Measurements from ENCODE around the gene KCNE2.

Gene KCNE2

DNA sequence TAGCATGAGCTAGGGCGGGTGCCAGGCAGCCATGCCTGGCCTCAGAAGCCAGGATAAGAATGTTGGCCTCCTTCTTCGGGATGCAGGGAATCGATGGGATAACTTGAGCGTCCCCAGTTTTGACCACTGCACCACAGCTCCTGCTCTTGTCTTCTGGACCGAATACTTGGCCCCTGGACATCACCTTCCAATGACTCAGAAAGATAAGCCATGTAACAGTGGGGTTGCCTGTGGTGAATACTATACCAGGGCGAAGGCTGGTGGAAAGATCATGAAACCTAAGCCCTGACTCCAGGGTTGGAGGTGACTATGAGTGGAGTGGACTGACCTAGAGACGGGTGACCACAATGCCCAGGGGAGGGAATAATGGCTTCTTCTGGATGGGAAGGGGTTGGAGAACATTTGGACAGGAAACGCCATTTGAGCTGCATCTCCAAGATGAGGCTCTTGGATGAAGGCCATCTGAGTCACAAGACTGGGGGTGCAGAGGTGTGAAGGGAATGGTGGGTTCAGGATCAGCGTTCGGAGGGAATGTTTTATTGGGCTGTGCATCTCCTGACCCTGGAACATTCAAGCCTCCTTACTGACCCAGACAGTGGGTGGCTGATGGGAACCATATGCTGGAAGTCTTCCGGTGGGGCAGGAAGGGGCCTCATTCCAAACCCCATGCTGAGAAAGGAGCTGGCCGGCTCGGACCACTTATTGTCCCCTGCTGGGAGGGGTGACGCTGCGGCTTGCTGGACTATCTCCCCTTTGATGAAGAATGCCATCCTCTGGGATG lies 18.5 kb upstream of the KCNE2 start:
- TF ChIP-seq, protein P1, sequence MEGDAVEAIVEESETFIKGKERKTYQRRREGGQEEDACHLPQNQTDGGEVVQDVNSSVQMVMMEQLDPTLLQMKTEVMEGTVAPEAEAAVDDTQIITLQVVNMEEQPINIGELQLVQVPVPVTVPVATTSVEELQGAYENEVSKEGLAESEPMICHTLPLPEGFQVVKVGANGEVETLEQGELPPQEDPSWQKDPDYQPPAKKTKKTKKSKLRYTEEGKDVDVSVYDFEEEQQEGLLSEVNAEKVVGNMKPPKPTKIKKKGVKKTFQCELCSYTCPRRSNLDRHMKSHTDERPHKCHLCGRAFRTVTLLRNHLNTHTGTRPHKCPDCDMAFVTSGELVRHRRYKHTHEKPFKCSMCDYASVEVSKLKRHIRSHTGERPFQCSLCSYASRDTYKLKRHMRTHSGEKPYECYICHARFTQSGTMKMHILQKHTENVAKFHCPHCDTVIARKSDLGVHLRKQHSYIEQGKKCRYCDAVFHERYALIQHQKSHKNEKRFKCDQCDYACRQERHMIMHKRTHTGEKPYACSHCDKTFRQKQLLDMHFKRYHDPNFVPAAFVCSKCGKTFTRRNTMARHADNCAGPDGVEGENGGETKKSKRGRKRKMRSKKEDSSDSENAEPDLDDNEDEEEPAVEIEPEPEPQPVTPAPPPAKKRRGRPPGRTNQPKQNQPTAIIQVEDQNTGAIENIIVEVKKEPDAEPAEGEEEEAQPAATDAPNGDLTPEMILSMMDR (IDR thresholded peaks at IDR 0.05; ENCODE audit: insufficient read depth, low read length, poor library complexity, severe bottlenecking): no peak
- no peak for DNase-seq (ENCODE audit: extremely low read depth, insufficient read length)
- no peaks in the 10 kb centered on the region for H3K36me3 ChIP-seq (ENCODE audit: control insufficient read depth, insufficient read depth, low read length)
- H3K4me3 ChIP-seq (replicated peaks; ENCODE audit: low read depth, low read length): no peak overlapping the region
- H3K27me3 ChIP-seq (replicated peaks; ENCODE audit: control insufficient read depth, insufficient read depth, low read length): no peaks in the 10 kb centered on the region; the same call in 1 of the 2 replicates

DNA sequence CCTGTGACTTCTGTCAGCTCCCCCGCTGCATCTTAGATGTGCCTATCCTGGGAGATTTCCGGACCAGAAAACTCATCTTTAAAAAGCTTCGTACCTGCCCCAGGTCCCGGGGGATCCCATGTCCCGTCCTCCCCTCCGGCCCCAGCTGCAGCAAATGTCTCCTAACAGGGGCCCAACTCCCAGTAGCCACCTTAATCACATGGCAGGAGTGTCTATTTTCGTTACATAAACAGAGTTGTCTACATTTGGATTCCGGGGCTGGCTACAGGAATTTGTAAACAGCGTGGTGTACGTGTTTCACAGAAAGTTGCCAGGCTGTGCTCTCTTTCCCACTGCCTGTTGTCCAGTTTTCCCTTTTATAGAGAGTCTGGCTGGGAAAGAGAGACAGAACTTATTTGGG lies 17.9 kb upstream of the KCNE2 start:
- H3K27me3 ChIP-seq (replicated peaks; ENCODE audit: control insufficient read depth, insufficient read depth, low read length): no peaks in the 10 kb centered on the region; the same call in 1 of the 2 replicates
- H3K36me3 ChIP-seq (ENCODE audit: control insufficient read depth, insufficient read depth, low read length): no peaks in the 10 kb centered on the region
- no peak overlapping the region for H3K4me3 ChIP-seq (replicated peaks; ENCODE audit: low read depth, low read length)
- DNase-seq (ENCODE audit: extremely low read depth, insufficient read length): no peak
- TF ChIP-seq, protein P1 (IDR thresholded peaks at IDR 0.05; ENCODE audit: insufficient read depth, low read length, poor library complexity, severe bottlenecking): no peak

DNA sequence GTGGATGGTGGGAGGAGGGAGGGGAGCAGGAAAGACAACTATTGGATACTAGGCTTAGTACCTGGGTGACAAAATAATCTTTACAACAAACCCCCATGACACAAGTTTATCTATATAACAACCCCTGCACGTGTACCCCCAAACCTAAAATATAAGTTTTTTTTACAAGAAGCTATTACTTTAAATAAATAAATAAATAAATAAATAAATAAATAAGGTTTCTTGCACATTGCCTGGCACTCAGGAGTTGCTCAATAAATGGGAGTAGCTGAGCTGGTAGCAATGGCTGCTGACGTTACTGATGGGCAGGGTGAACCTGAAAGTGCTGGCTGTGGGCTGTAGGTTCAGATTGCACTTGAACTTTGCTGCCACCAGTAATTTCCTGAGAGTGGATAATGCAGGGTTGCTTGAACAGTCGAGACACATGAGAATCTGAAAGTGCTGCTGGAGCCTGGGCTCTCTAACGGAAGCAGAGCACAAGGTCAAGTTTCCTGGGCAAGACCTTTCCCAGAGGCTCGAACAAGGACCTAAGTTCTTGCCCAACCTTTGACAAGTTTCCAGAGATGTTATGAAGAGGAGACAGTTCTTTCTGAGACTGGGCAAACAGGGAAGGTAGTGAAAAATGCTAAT lies 14.8 kb upstream of the KCNE2 start:
- H3K4me3 ChIP-seq (replicated peaks; ENCODE audit: low read depth, low read length): no peak overlapping the region
- H3K27me3 ChIP-seq (replicated peaks; ENCODE audit: control insufficient read depth, insufficient read depth, low read length): no peaks in the 10 kb centered on the region; the same call in 1 of the 2 replicates
- DNase-seq (ENCODE audit: extremely low read depth, insufficient read length): no peak
- H3K36me3 ChIP-seq (ENCODE audit: control insufficient read depth, insufficient read depth, low read length): no peaks in the 10 kb centered on the region
- TF ChIP-seq, protein P1 (IDR thresholded peaks at IDR 0.05; ENCODE audit: insufficient read depth, low read length, poor library complexity, severe bottlenecking): no peak

DNA sequence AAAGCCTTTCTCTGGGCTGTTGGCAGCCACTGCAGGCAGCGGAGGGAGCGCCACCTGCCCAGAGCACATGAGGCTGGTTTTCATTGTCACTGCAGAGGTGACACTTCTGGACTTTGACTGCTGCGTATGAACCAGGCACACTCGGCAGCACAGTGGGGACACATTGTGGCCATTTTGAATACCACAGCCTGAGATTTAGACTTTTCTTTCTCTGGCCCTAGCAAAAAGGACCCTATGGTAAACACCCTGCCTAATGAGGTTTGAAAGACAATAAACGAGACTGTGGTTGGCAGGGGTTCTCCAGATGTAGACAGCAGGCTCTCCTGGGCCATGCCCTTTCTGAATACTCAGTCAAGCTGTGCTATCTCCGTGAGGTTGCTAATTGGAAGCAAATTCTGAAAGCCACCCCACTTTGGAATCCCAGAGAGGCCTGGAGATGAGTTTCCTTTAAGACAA lies 12.0 kb upstream of the KCNE2 start:
- peak; percentile 19 for DNase-seq (ENCODE audit: extremely low read depth, insufficient read length)
- Histone ChIP-seq H3K36me3 (ENCODE audit: control insufficient read depth, insufficient read depth, low read length) (no peaks in the 10 kb centered on the region), H3K27me3 (replicated peaks; ENCODE audit: control insufficient read depth, insufficient read depth, low read length) (no peaks in the 10 kb centered on the region; the same call in 1 of the 2 replicates), H3K4me3 (replicated peaks; ENCODE audit: low read depth, low read length) (no peak overlapping the region)
- TF ChIP-seq, protein P1 (IDR thresholded peaks at IDR 0.05; ENCODE audit: insufficient read depth, low read length, poor library complexity, severe bottlenecking): peak; percentile 69

DNA sequence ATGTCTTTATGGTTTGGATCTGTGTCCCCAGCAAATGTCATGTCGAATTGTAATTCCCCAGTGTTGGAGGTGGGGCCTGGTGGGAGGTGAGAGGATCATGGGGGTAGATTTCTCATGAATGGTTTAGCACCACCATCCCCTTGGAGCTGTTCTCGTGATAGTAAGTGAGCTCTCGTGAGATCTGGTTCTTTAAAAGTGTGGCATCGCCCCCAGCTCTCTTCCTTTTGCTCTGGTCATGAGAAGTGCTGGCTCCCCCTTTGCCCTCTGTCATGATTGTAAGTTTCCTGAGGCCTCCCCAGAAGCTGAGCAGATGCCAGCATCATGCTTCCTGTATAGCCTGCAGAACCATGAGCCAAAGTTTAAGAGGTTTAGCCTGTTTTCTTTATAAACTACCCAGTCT lies 11.2 kb upstream of the KCNE2 start:
- Histone ChIP-seq H3K4me3 (replicated peaks; ENCODE audit: low read depth, low read length) (no peak overlapping the region), H3K27me3 (replicated peaks; ENCODE audit: control insufficient read depth, insufficient read depth, low read length) (no peaks in the 10 kb centered on the region; the same call in 1 of the 2 replicates), H3K36me3 (ENCODE audit: control insufficient read depth, insufficient read depth, low read length) (no peaks in the 10 kb centered on the region)
- TF ChIP-seq, protein P1 (IDR thresholded peaks at IDR 0.05; ENCODE audit: insufficient read depth, low read length, poor library complexity, severe bottlenecking): no peak
- DNase-seq (ENCODE audit: extremely low read depth, insufficient read length): no peak
